NCI-H1930 (cell line): ENCODE measurements around the gene NMS.
"Not testable (repeated sequence)": the region's sequence is repeated elsewhere in the genome, so short reads cannot be mapped to it uniquely, and the experiment has no call there.

ENCODE experiments used
- DNase-seq, 2 experiments: peaks; one replicate each; lab custom pipeline; 2025; lab: John Stamatoyannopoulos, UW

NMS gene

GRCh38 chr2:100470182-100470581, at the start of gene NMS:
TSS of gene NMS (plus strand) at chr2:100470482. CDS start at chr2:100470489, 7 bp downstream.
- DNase-seq: no peak

- peak in 1 of 2 experiments; percentile 19 for DNase-seq
Observed at GRCh38 chr2:100422320-100423055, 47.8 kb upstream of the NMS start.

- no peak for DNase-seq
Observed at GRCh38 chr2:100423631-100424030, 46.7 kb upstream of the NMS start.

GRCh38 chr2:100424277-100424875, 45.9 kb upstream of the NMS start:
- no peak for DNase-seq

GRCh38 chr2:100425107-100425506, 45.2 kb upstream of the NMS start:
- no peak for DNase-seq

- no peak for DNase-seq
Observed at GRCh38 chr2:100425573-100426383, 44.5 kb upstream of the NMS start.

GRCh38 chr2:100426384-100426720, 43.9 kb upstream of the NMS start:
- DNase-seq: no peak

- no peak for DNase-seq
Observed at GRCh38 chr2:100427111-100427510, 43.2 kb upstream of the NMS start.

- no peak for DNase-seq
Observed at GRCh38 chr2:100427627-100428258, 42.5 kb upstream of the NMS start.

- DNase-seq: no peak
Observed at GRCh38 chr2:100429726-100430125, 40.6 kb upstream of the NMS start.

GRCh38 chr2:100437751-100438150, 32.5 kb upstream of the NMS start:
- DNase-seq: no peak

GRCh38 chr2:100446696-100447095, 23.6 kb upstream of the NMS start:
- DNase-seq: no peak

GRCh38 chr2:100451092-100451491, 19.2 kb upstream of the NMS start:
- no peak for DNase-seq

- no peak for DNase-seq
Observed at GRCh38 chr2:100451734-100452133, 18.5 kb upstream of the NMS start.

GRCh38 chr2:100453853-100454252, 16.4 kb upstream of the NMS start:
- no peak for DNase-seq

- DNase-seq: not testable (repeated sequence)
Observed at GRCh38 chr2:100456357-100456756, 13.9 kb upstream of the NMS start.

GRCh38 chr2:100460904-100461530, 9.3 kb upstream of the NMS start:
- no peak for DNase-seq

- no peak for DNase-seq
Observed at GRCh38 chr2:100470898-100471514, 724 bp downstream of the NMS start.

- no peak for DNase-seq
Observed at GRCh38 chr2:100476606-100477005, 6.3 kb downstream of the NMS start.

- no peak for DNase-seq
Observed at GRCh38 chr2:100482741-100483140, 12.5 kb downstream of the NMS start.

- DNase-seq: no peak
Observed at GRCh38 chr2:100483895-100484294, 13.6 kb downstream of the NMS start.

- no peak for DNase-seq
Observed at GRCh38 chr2:100484390-100484789, 14.1 kb downstream of the NMS start.
